ENCODE data around the gene FARS2. TPM values are rescaled to one million over a fixed set of nuclear protein-coding genes. Genes with fewer than 3 reads are reported as not detected.
A peak's percentile ranks its signal among the peaks of the same experiment; 100 is the strongest.

FARS2 gene
- total and polyA plus RNA-seq, 2 of the 13 experiments (the other 11 are each of a cell fraction or from before 2014, with no cell fraction given): 15.4 to 26.0 TPM

DNA sequence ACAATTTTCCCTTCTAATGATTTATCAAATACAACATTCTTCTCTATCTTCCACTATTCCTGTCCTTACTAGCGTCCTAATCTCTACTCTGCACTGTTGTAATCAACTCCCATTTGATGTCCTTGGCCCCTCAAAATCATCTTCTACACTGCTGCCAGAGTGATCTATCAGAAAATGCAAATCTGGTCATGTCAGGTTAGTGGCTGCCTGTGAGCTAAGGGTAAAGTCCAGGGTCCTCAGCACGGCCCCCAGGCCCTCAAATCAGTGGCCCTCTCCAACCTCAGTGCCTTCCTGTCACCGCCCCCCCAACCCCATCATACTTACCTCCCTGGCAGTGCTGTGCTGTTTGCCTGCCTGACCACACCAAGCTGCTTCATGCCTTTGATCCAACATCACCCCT, 4.4 kb upstream of the FARS2 start (continued):
- TF ChIP-seq PLSCR1 (CRISPR knock-in tag; IDR thresholded peaks at IDR 0.05; ENCODE audit: borderline replicate concordance) (no peak), HNRNPK (IDR thresholded peaks at IDR 0.05; ENCODE audit: low read depth, low read length, poor library complexity, severe bottlenecking) (no peak), ZFP91 (CRISPR knock-in tag; IDR thresholded peaks at IDR 0.05; ENCODE audit: borderline replicate concordance) (0 out of 2 replicates have a peak, but pooled peaks have one; percentile 18), BRD4 (CRISPR knock-in tag; IDR thresholded peaks at IDR 0.05) (no peak), HNRNPL (IDR thresholded peaks at IDR 0.05; ENCODE audit: low read depth, low read length) (no peak), ZNF687 (CRISPR knock-in tag; IDR thresholded peaks at IDR 0.05) (peak; percentile 48; the same call in 1 of the 2 replicates), ZBTB1 (CRISPR knock-in tag; IDR thresholded peaks at IDR 0.05; ENCODE audit: borderline replicate concordance) (no peak), ZKSCAN5 (CRISPR knock-in tag; IDR thresholded peaks at IDR 0.05) (peak; percentile 84), ZNF670 (CRISPR knock-in tag; IDR thresholded peaks at IDR 0.05; ENCODE audit: borderline replicate concordance) (no peak), STAG1 (CRISPR knock-in tag; IDR thresholded peaks at IDR 0.05) (no peak), KLF12 (CRISPR knock-in tag; IDR thresholded peaks at IDR 0.05; ENCODE audit: borderline replicate concordance) (no peak), ZZZ3 (CRISPR knock-in tag; IDR thresholded peaks at IDR 0.05; ENCODE audit: borderline replicate concordance) (no peak), GFI1 (CRISPR knock-in tag; IDR thresholded peaks at IDR 0.05; ENCODE audit: borderline replicate concordance) (peak; percentile 48; the same call in 1 of the 2 replicates), MED1 (CRISPR knock-in tag; IDR thresholded peaks at IDR 0.05) (peak; percentile 20; the same call in 1 of the 2 replicates)
- TF ChIP-seq, protein P1, sequence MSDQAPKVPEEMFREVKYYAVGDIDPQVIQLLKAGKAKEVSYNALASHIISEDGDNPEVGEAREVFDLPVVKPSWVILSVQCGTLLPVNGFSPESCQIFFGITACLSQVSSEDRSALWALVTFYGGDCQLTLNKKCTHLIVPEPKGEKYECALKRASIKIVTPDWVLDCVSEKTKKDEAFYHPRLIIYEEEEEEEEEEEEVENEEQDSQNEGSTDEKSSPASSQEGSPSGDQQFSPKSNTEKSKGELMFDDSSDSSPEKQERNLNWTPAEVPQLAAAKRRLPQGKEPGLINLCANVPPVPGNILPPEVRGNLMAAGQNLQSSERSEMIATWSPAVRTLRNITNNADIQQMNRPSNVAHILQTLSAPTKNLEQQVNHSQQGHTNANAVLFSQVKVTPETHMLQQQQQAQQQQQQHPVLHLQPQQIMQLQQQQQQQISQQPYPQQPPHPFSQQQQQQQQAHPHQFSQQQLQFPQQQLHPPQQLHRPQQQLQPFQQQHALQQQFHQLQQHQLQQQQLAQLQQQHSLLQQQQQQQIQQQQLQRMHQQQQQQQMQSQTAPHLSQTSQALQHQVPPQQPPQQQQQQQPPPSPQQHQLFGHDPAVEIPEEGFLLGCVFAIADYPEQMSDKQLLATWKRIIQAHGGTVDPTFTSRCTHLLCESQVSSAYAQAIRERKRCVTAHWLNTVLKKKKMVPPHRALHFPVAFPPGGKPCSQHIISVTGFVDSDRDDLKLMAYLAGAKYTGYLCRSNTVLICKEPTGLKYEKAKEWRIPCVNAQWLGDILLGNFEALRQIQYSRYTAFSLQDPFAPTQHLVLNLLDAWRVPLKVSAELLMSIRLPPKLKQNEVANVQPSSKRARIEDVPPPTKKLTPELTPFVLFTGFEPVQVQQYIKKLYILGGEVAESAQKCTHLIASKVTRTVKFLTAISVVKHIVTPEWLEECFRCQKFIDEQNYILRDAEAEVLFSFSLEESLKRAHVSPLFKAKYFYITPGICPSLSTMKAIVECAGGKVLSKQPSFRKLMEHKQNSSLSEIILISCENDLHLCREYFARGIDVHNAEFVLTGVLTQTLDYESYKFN (CRISPR knock-in tag; conservative IDR thresholded peaks at IDR 0.05): peak; percentile 49
- TF ChIP-seq, protein P2, sequence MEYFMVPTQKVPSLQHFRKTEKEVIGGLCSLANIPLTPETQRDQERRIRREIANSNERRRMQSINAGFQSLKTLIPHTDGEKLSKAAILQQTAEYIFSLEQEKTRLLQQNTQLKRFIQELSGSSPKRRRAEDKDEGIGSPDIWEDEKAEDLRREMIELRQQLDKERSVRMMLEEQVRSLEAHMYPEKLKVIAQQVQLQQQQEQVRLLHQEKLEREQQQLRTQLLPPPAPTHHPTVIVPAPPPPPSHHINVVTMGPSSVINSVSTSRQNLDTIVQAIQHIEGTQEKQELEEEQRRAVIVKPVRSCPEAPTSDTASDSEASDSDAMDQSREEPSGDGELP (IDR thresholded peaks at IDR 0.05; ENCODE audit: borderline replicate concordance, low read depth): no peak

All from HepG2 (cell line).